ENCODE data around the gene CHCHD2.

- TF ChIP-seq CTCF (IDR thresholded peaks at IDR 0.05; ENCODE audit: low read depth, low read length, poor library complexity, severe bottlenecking) = no peak
- no peak for TF ChIP-seq EZH2phosphoT487 (IDR thresholded peaks at IDR 0.05; ENCODE audit: borderline replicate concordance, low read length)
Measured at GRCh38 chr7:56053379-56053778, 52.9 kb downstream of the CHCHD2 start.

Measured in DOHH2 (cell line).